IgD-negative memory B cell (primary cell): ENCODE measurements around the gene DIPK1B. TPM values are rescaled to one million over a fixed set of nuclear protein-coding genes. Genes with fewer than 3 reads are reported as not detected.

Experiments used
- H3K27ac Mint-ChIP-seq, 3 donors: one replicate each; pipeline ENCODE4 v1.8.0; 2020 to 2022; ENCODE audit warnings: mild to moderate bottlenecking in 3 of 3, mixed read lengths in 3 of 3, moderate library complexity in 1 of 3
- H3K27me3 Mint-ChIP-seq: one replicate; pipeline ENCODE4 v1.8.0; 2021; ENCODE audit warnings: mixed read lengths
- H3K36me3 Mint-ChIP-seq: one replicate; pipeline ENCODE4 v1.8.0; 2020; ENCODE audit warnings: mild to moderate bottlenecking, mixed read lengths
- H3K4me1 Mint-ChIP-seq, 3 donors: one replicate each; pipeline ENCODE4 v1.8.0; 2020 to 2022; ENCODE audit warnings: mixed read lengths in 3 of 3, mild to moderate bottlenecking in 1 of 3
- H3K4me3 Mint-ChIP-seq, 4 donors: one replicate each; pipeline ENCODE4 v1.8.0; 2020 to 2022; ENCODE audit warnings: mild to moderate bottlenecking in 4 of 4, mixed read lengths in 4 of 4, moderate library complexity in 3 of 4
- H3K9me3 Mint-ChIP-seq, 3 donors: one replicate each; pipeline ENCODE4 v1.8.0; 2020 to 2021; ENCODE audit warnings: mixed read lengths in 3 of 3, mild to moderate bottlenecking in 1 of 3
- polyA plus RNA-seq: library from polyadenylated mRNA; unstranded; fragments of 300-500 nt; fragmentation: Illumina TruSeq; gene quantifications from one replicate; pipeline ENCODE4 v1.2.3, GENCODE V29; 2021

DIPK1B gene
- polyA plus RNA-seq, 1 donor from 2014 or later = 0.90 TPM

DNA sequence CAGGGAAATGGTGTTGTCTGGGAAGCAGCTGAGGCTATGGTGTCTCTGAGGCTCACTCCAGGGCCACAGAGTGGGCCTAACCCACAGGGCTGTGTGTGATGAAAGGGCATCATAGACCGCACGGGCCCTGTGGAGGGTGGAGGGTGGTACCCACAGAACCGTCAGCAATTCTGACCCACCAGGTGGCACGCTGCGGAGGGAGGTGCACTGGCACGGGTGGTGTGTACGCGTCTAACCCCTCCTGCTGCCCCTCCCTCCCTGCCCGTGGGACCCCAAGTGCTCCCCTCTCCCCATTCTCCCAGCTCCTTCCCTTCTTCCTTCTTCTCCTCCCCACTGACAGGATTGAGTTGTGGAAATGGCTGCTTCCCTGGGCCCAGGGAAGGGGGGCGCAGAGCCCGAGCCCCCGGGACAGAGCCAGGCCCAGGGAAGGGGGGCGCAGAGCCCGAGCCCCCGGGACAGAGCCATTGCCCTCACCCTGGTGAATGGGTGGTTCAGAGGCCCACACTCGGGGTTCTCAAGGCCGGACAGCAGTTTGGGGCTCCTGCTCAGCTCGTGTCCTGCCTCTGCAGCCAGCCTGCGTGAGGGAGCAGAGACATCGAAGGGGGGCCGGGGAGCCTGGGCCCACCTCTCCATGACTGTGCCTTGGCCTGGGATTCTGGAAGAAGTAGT, 23.6 kb downstream of the DIPK1B start:
- no peaks in the 10 kb centered on the region for H3K27me3 Mint-ChIP-seq
- peak overlapping the region in 1 of 4 donors; percentile 38 for H3K4me3 Mint-ChIP-seq
- no peaks in the 10 kb centered on the region for H3K9me3 Mint-ChIP-seq
- peak overlapping the region in 2 of 3 donors; percentile 51 to 74 for H3K27ac Mint-ChIP-seq
- peaks cover 0 to 11% (median 2%) of the 10 kb centered on the region in 3 donors for H3K4me1 Mint-ChIP-seq
- peaks cover 4% of the 10 kb centered on the region for H3K36me3 Mint-ChIP-seq

GRCh38 chr9:136738960-136739359, 26.6 kb downstream of the DIPK1B start:
- Mint-ChIP-seq H3K27ac (no peak overlapping the region), H3K9me3 (no peaks in the 10 kb centered on the region), H3K27me3 (no peaks in the 10 kb centered on the region), H3K4me1 (peaks cover 0 to 12% (median 11%) of the 10 kb centered on the region in 3 donors), H3K4me3 (peak overlapping the region in 1 of 4 donors; percentile 48), H3K36me3 (peaks cover 2% of the 10 kb centered on the region)

DNA sequence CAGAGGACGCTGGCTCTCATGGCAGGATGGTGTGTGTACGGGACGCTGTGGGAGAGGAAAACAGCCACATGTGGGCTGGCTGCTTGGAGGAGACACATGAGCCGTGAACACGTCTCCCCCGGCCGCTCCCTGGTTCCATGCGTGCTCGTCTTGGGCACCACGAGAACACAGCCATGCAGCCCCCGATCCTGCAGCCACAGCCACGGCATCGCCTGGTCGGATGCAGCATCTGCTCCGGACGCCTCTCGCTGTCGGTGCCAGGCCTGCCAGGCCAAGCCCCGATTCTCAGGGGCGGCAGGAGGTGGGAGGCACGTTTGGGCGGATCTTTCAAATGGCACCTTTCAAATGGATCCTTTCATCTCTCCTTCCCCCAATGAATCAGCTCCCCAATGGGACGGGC, 27.1 kb downstream of the DIPK1B start:
- peaks cover 2% of the 10 kb centered on the region for H3K36me3 Mint-ChIP-seq
- H3K27ac Mint-ChIP-seq = no peak overlapping the region
- no peaks in the 10 kb centered on the region for H3K9me3 Mint-ChIP-seq
- peaks cover 0 to 13% (median 11%) of the 10 kb centered on the region in 3 donors for H3K4me1 Mint-ChIP-seq
- H3K4me3 Mint-ChIP-seq = peak overlapping the region in 1 of 4 donors; percentile 48
- H3K27me3 Mint-ChIP-seq = no peaks in the 10 kb centered on the region

DNA sequence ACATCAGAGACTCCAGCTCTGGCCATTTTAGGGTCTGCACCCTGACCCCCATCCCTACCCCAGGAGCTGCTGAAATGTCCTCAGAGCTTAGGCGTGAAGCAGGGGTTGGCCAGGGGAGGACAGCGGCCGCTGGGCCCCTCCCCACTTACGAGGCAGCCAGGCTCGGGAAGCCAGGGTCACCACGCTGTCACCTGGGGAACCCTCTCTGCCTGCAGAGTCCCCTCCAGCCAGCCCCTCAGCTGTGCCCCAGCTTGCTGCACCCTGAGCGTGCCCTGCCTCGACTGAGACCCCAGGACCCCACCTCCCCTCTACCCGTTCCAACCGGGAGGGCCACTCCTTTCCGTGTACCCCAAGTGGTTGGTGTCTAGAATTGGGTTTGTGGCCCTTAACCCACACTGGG, 27.7 kb downstream of the DIPK1B start:
- peaks cover 0 to 13% (median 11%) of the 10 kb centered on the region in 3 donors for H3K4me1 Mint-ChIP-seq
- H3K27ac Mint-ChIP-seq = peak overlapping the region in 1 of 3 donors; percentile 74
- peak overlapping the region; percentile 84 to 96 (median 86) for H3K4me3 Mint-ChIP-seq
- no peaks in the 10 kb centered on the region for H3K27me3 Mint-ChIP-seq
- H3K9me3 Mint-ChIP-seq = no peaks in the 10 kb centered on the region
- peaks cover 2% of the 10 kb centered on the region for H3K36me3 Mint-ChIP-seq

GRCh38 chr9:136740491-136740890, 28.1 kb downstream of the DIPK1B start:
- peaks cover 0 to 13% (median 11%) of the 10 kb centered on the region in 3 donors for H3K4me1 Mint-ChIP-seq
- peaks cover 2% of the 10 kb centered on the region for H3K36me3 Mint-ChIP-seq
- H3K27me3 Mint-ChIP-seq = no peaks in the 10 kb centered on the region
- peak overlapping the region; percentile 84 to 96 (median 86) for H3K4me3 Mint-ChIP-seq
- no peaks in the 10 kb centered on the region for H3K9me3 Mint-ChIP-seq
- H3K27ac Mint-ChIP-seq = peak overlapping the region in 2 of 3 donors; percentile 74 to 86

GRCh38 chr9:136740971-136741882, 28.9 kb downstream of the DIPK1B start:
- Mint-ChIP-seq H3K4me3 (peak overlapping the region; percentile 84 to 96 (median 92)), H3K36me3 (peaks cover 2% of the 10 kb centered on the region)

GRCh38 chr9:136741883-136742571, 29.7 kb downstream of the DIPK1B start:
- Mint-ChIP-seq H3K4me3 (peak overlapping the region; percentile 84 to 96 (median 92)), H3K27me3 (no peaks in the 10 kb centered on the region), H3K36me3 (peaks cover 2% of the 10 kb centered on the region), H3K27ac (peak overlapping the region in 2 of 3 donors; percentile 79 to 86), H3K9me3 (no peaks in the 10 kb centered on the region), H3K4me1 (peaks cover 0 to 17% (median 16%) of the 10 kb centered on the region in 3 donors)

More at GRCh38 chr9:136740971-136741882, 28.9 kb downstream of the DIPK1B start:
- Mint-ChIP-seq H3K27ac (peak overlapping the region in 2 of 3 donors; percentile 79 to 86), H3K27me3 (no peaks in the 10 kb centered on the region), H3K4me1 (peaks cover 0 to 13% (median 13%) of the 10 kb centered on the region in 3 donors), H3K9me3 (no peaks in the 10 kb centered on the region)

- Mint-ChIP-seq H3K4me1 (peaks cover 0 to 18% (median 17%) of the 10 kb centered on the region in 3 donors), H3K4me3 (peak within 1 kb of the TSS; percentile 84 to 96 (median 92)), H3K36me3 (peaks cover 2% of the 10 kb centered on the region), H3K27me3 (no peaks in the 10 kb centered on the region), H3K9me3 (no peaks in the 10 kb centered on the region), H3K27ac (peak within 1 kb of the TSS; percentile 76 to 86 (median 79))
Measured at GRCh38 chr9:136742591-136743391, 30.4 kb downstream of the DIPK1B start, which contains the start of gene LCN10. TSS of gene LCN10 (minus strand) at chr9:136742940. CDS start at chr9:136742903, 37 bp downstream.

DNA sequence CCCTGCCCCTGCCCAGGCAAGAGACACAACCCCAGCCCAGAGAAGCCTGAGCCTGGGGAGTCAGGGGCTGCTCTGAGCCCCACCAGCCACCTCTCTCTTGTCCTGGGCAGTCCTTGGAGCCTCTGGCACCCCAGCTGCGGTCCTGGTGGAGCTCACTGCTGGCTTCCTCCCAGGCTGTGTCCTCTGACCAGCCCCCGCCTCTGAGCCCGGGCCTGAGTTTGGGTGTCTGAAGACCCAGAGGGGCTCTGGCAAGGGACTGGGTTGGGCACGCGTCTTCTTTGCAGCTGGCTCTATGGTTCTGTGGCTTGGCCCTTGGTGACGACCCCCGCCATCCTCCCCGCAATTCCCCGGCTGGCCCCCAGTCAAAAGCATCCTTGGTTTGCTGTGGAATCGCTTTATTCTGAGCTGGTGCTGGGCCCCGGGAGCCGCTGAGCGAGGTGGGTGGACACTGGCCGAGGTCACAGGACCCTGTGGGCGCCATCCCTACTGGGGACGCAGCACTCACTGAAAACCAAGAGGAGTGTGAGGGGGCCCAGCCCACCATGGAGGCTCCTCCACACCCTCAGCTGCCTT, 31.4 kb downstream of the DIPK1B start:
- H3K9me3 Mint-ChIP-seq = no peaks in the 10 kb centered on the region
- H3K27me3 Mint-ChIP-seq = no peaks in the 10 kb centered on the region
- no peaks in the 10 kb centered on the region for H3K36me3 Mint-ChIP-seq
- peaks cover 4 to 19% (median 16%) of the 10 kb centered on the region in 3 donors for H3K4me1 Mint-ChIP-seq
- peak overlapping the region; percentile 23 to 96 (median 76) for H3K4me3 Mint-ChIP-seq
- peak overlapping the region in 1 of 3 donors; percentile 68 for H3K27ac Mint-ChIP-seq

GRCh38 chr9:136744773-136745172, 32.4 kb downstream of the DIPK1B start:
- no peaks in the 10 kb centered on the region for H3K9me3 Mint-ChIP-seq
- no peaks in the 10 kb centered on the region for H3K27me3 Mint-ChIP-seq
- H3K4me1 Mint-ChIP-seq = peaks cover 11 to 25% (median 22%) of the 10 kb centered on the region in 3 donors
- H3K27ac Mint-ChIP-seq = peak overlapping the region in 1 of 3 donors; percentile 53
- H3K4me3 Mint-ChIP-seq = peak overlapping the region in 2 of 4 donors; percentile 73 to 74
- H3K36me3 Mint-ChIP-seq = no peaks in the 10 kb centered on the region

DNA sequence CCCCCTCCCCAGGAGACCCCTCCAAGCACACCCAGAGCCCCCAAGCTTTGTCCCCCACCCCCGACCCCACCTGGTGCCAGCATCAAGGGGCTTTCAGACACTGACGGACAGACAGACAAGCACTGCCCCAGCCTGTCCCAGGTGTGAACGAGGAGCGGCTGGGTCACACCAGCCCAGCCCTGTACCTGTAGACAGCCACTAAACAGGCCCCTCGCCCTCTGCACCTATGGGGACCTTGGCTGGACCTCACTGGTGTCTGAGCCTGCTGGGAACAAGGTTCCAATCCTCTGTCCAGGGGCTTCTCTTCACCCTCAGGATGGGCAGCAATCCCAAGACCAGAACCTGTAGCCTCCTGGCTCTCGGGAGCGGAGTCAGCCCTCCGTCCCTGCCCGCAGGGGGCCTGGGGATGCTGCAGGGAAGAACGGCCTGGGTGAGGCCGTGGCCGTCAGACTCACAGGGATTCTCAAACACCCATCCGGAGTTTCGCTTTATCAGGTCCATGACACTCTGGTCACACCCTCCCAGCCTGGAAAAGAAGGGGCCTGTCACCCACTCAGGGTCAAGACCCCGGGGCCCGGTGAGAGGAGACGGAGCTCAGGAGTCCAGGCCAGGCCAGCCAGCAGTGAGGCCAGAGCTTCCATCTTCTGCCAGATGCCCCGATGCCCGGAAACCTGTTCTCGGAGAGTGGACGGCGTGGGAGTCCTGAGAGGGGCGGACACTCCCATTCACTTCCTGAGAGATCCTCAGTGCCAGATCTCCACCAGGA, 33.2 kb downstream of the DIPK1B start:
- H3K4me3 Mint-ChIP-seq = peak overlapping the region in 2 of 4 donors; percentile 55 to 63
- H3K4me1 Mint-ChIP-seq = peaks cover 19 to 27% (median 26%) of the 10 kb centered on the region in 3 donors
- H3K27me3 Mint-ChIP-seq = no peaks in the 10 kb centered on the region
- peak overlapping the region in 1 of 3 donors; percentile 39 for H3K27ac Mint-ChIP-seq
- H3K9me3 Mint-ChIP-seq = no peaks in the 10 kb centered on the region
- peaks cover under 1% of the 10 kb centered on the region for H3K36me3 Mint-ChIP-seq

DNA sequence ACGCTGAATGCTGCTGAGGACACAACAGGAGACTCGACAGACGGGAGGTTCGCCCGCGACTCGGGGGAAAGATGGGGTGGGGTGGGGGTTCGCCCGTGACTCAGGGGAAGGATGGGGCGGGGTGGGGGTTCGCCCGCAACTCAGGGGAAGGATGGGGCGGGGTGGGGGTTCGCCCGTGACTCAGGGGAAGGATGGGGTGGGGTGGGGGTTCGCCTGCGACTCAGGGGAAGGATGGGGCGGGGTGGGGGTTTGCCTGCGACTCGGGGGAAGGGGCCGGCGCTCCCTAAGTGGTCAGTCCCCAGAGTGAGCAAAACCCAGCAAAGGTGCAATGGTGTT, 33.8 kb downstream of the DIPK1B start:
- H3K4me3 Mint-ChIP-seq = peak overlapping the region in 1 of 4 donors; percentile 63
- H3K4me1 Mint-ChIP-seq = peaks cover 19 to 30% (median 29%) of the 10 kb centered on the region in 3 donors
- H3K36me3 Mint-ChIP-seq = peaks cover 2% of the 10 kb centered on the region
- no peaks in the 10 kb centered on the region for H3K27me3 Mint-ChIP-seq
- H3K9me3 Mint-ChIP-seq = no peaks in the 10 kb centered on the region
- peak overlapping the region in 1 of 3 donors; percentile 71 for H3K27ac Mint-ChIP-seq

GRCh38 chr9:136746621-136747020, 34.2 kb downstream of the DIPK1B start:
- Mint-ChIP-seq H3K9me3 (peaks cover 0 to 2% (median 0%) of the 10 kb centered on the region in 3 donors), H3K27ac (peak overlapping the region; percentile 52 to 82 (median 53)), H3K4me3 (peak overlapping the region in 3 of 4 donors; percentile 50 to 72 (median 68)), H3K4me1 (peaks cover 19 to 30% (median 28%) of the 10 kb centered on the region in 3 donors), H3K36me3 (peaks cover 2% of the 10 kb centered on the region), H3K27me3 (no peaks in the 10 kb centered on the region)
